GM23248 (cell line): ENCODE measurements around the gene SREK1. TPM values are rescaled to one million over a fixed set of nuclear protein-coding genes. Genes with fewer than 3 reads are reported as not detected.
A peak's percentile ranks its signal among the peaks of the same experiment; 100 is the strongest.

ENCODE experiments used
- DNase-seq: peaks from one replicate; pipeline ENCODE4 v3.0.0-alpha.2; 2015
- H2AFZ ChIP-seq: fragments of 200-600 bp; sonication (generic); 2 replicates; pipeline ENCODE4 v1.6.1; 2016; ENCODE audit warnings: antibody characterized with exemption
- H3F3A ChIP-seq: fragments of 200-600 bp; sonication (generic); 2 replicates; pipeline ENCODE4 v1.6.1; 2016; ENCODE audit warnings: mild to moderate bottlenecking, antibody characterized with exemption, mixed run types; ENCODE audit not compliant: insufficient read depth
- H3K27ac ChIP-seq: fragments of 200-600 bp; sonication (generic); 2 replicates; pipeline ENCODE4 v1.5.1; 2016; ENCODE audit warnings: mild to moderate bottlenecking
- H3K27me3 ChIP-seq: fragments of 200-600 bp; sonication (generic); replicated peaks from 2 replicates; pipeline ENCODE4 v1.6.1; 2016; ENCODE audit warnings: mild to moderate bottlenecking; ENCODE audit not compliant: insufficient read depth
- H3K36me3 ChIP-seq: fragments of 200-600 bp; sonication (generic); 2 replicates; pipeline ENCODE4 v1.6.1; 2016; ENCODE audit warnings: low read depth, mild to moderate bottlenecking
- H3K4me1 ChIP-seq: fragments of 200-600 bp; sonication (generic); 2 replicates; pipeline ENCODE4 v1.6.1; 2016; ENCODE audit warnings: mild to moderate bottlenecking; ENCODE audit not compliant: insufficient read depth
- H3K4me2 ChIP-seq: fragments of 200-600 bp; sonication (generic); one replicate; pipeline ENCODE4 v1.6.1; 2016; ENCODE audit warnings: mild to moderate bottlenecking; ENCODE audit not compliant: unreplicated experiment
- H3K4me3 ChIP-seq: fragments of 200-600 bp; sonication (generic); 2 replicates; pipeline ENCODE4 v1.5.1; 2016; ENCODE audit warnings: mild to moderate bottlenecking
- H3K79me2 ChIP-seq: fragments of 200-600 bp; sonication (generic); 2 replicates; pipeline ENCODE4 v1.6.1; 2016; ENCODE audit warnings: mild to moderate bottlenecking; ENCODE audit not compliant: insufficient read depth
- H3K9ac ChIP-seq: fragments of 200-600 bp; sonication (generic); 2 replicates; pipeline ENCODE4 v1.6.1; 2016; ENCODE audit warnings: mild to moderate bottlenecking
- H3K9me2 ChIP-seq: fragments of 200-600 bp; sonication (generic); 2 replicates; pipeline ENCODE4 v1.6.1; 2016; ENCODE audit warnings: mixed run types, mild to moderate bottlenecking, moderate library complexity; ENCODE audit not compliant: insufficient read depth
- H3K9me3 ChIP-seq: fragments of 200-600 bp; sonication (generic); one replicate; pipeline ENCODE4 v1.6.1; 2017; ENCODE audit warnings: low read depth
- H4K20me1 ChIP-seq: fragments of 200-600 bp; sonication (generic); 2 replicates; pipeline ENCODE4 v1.6.0; 2016; ENCODE audit not compliant: insufficient read depth
- EZH2 ChIP-seq: fragments of 200-600 bp; sonication (generic); IDR thresholded peaks from 2 replicates; pipeline ENCODE4 v1.6.1; 2018; ENCODE audit warnings: antibody characterized with exemption, mild to moderate bottlenecking; ENCODE audit not compliant: insufficient read depth, poor library complexity, severe bottlenecking
- EZH2phosphoT487 ChIP-seq: fragments of 200-600 bp; sonication (generic); IDR thresholded peaks from 2 replicates; pipeline ENCODE4 v1.6.1; 2018; ENCODE audit warnings: antibody characterized with exemption, moderate library complexity, mild to moderate bottlenecking, low read depth; ENCODE audit not compliant: insufficient read depth
- WGBS, 2 experiments: methylation state at CpG; one replicate each; pipeline ENCODE4 v1.1.6; 2015 to 2017; ENCODE audit warnings: low lambda C conversion rate in 2 of 2, low coverage in 1 of 2; ENCODE audit errors: missing lambda C conversion rate in 2 of 2; 5-methylcytosine and 5-hydroxymethylcytosine counted together
- in situ Hi-C: fragments of 300-500 bp; cut with MboI; formaldehyde crosslinking; loops from 2 replicates; pipeline ENCODE4 v1.15.0; 2020
- polyA plus RNA-seq: library from polyadenylated mRNA; unstranded; fragments of >200 nt; fragmentation: Nextera tagmentation; extraction: Ambion mirVana; gene quantifications from 2 replicates; pipeline ENCODE4 v1.2.1, GENCODE V29; 2016
- total RNA-seq: library from RNA; depleted of rRNA; stranded (reverse); fragments of >200 nt; shearing (Covaris generic); gene quantifications from 2 replicates; pipeline ENCODE4 v1.2.3, GENCODE V29; 2014

Gene SREK1
- total and polyA plus RNA-seq, 2 experiments from 2014 or later: 32.2 to 45.5 TPM

DNA sequence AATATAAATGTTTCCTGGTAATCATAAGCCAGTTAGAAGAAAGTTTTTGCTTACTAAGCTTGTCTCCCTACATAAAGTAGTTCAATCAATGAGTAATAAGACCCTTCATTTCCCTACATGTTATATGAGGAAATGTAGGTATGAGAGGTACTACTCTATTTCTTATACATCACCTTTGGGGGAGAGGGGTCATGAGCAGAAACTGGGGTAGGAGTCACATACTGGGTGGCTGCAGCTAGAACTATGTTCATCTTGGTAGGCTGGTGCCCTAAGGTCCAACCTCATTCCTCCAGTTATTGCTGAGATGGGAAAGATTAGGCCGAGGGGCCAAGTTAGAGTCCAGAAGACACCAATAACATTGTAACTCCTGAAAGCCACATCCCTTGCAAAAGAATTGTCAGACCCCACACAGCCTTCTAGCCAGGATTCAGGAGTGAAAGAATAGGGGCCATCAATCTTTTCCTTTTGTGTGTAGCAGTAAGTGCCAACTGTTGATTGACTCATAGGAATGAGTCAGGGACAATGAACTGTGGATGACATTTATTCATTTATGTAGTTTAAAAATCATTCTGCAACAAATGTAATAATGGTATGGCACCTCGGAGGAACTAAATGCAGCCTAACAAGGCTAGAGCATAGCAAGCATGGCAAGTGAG is 21.6 kb upstream of the SREK1 start:
- Histone ChIP-seq H3K27me3 (no peaks in the 10 kb centered on the region), H3K36me3 (no peaks in the 10 kb centered on the region), H3K9me2 (no peaks in the 10 kb centered on the region), H3K79me2 (no peaks in the 10 kb centered on the region), H4K20me1 (no peaks in the 10 kb centered on the region), H3F3A (no peaks in the 10 kb centered on the region), H3K9me3 (no peaks in the 10 kb centered on the region), H3K4me3 (no peak overlapping the region), H2AFZ (no peak overlapping the region), H3K27ac (no peak overlapping the region), H3K9ac (no peak overlapping the region), H3K4me1 (no peaks in the 10 kb centered on the region), H3K4me2 (no peak overlapping the region)
- DNase-seq: peak; percentile 54
- in situ Hi-C loops: no loop called here
- TF ChIP-seq EZH2phosphoT487: no peak
- TF ChIP-seq EZH2: no peak
- WGBS, 2 experiments: 92 to 94% methylated on average over 2 of the region's 2 CpGs

DNA sequence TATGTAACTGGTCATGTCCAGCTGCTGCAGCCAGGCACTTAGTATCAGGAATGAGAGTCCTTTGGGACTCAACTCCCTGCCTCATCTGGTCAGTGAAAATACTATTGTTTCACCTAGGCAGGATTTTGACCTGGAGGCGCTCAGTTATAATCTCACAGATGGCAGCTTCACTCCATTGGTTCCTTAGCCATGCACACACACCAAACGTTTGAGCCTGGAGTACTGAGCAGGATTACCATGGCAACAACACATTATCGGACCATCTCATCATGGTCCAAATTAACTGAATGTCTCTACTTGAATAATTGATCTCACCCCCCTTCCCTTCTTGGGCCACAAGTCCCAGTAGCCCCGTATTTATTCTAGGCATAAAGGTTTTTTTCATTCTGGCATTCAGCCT is 15.0 kb upstream of the SREK1 start:
- 69 to 71% methylated on average over 4 of the region's 4 CpGs for WGBS, 2 experiments
- no peak overlapping the region for H3K9ac ChIP-seq
- no peaks in the 10 kb centered on the region for H3K27me3 ChIP-seq
- DNase-seq: no peak
- no peak overlapping the region for H2AFZ ChIP-seq
- H3K9me2 ChIP-seq: no peaks in the 10 kb centered on the region
- H3K27ac ChIP-seq: no peak overlapping the region
- H3K4me1 ChIP-seq: no peaks in the 10 kb centered on the region
- H3K4me2 ChIP-seq: no peak overlapping the region
- H3K9me3 ChIP-seq: no peaks in the 10 kb centered on the region
- no peaks in the 10 kb centered on the region for H3F3A ChIP-seq
- H3K79me2 ChIP-seq: no peaks in the 10 kb centered on the region
- in situ Hi-C loops: no loop called here
- H4K20me1 ChIP-seq: no peaks in the 10 kb centered on the region
- TF ChIP-seq EZH2 (no peak), EZH2phosphoT487 (no peak)
- H3K4me3 ChIP-seq: no peak overlapping the region
- H3K36me3 ChIP-seq: no peaks in the 10 kb centered on the region

DNA sequence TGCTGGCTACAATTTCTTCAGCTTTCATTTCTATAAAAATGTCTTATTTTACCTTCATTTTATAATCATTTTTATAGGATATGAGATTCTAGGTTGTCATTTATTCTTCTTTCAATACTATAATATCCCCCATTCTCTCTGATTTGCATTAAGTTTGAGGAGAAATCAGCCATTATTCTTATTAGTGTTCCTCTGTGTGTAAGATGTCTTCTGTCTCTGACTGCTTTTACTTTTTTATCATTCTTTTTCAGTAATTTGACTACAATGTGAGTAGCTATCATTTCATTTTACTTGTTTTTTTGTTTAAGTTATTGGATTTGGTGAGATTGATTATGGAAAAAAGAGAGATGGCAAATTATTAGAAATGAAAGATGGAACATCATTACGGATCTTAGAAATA is 13.6 kb upstream of the SREK1 start:
- no peak overlapping the region for H3K4me2 ChIP-seq
- TF ChIP-seq EZH2phosphoT487 (no peak), EZH2 (no peak)
- in situ Hi-C loops: no loop called here
- H3K9me3 ChIP-seq: no peaks in the 10 kb centered on the region
- no peaks in the 10 kb centered on the region for H3K36me3 ChIP-seq
- H3K4me3 ChIP-seq: no peak overlapping the region
- no peak for DNase-seq
- no peaks in the 10 kb centered on the region for H3K79me2 ChIP-seq
- 92 to 98% methylated on average over 1 of the region's 1 CpG for WGBS, 2 experiments
- H3F3A ChIP-seq: no peaks in the 10 kb centered on the region
- H3K9me2 ChIP-seq: no peaks in the 10 kb centered on the region
- H2AFZ ChIP-seq: no peak overlapping the region
- no peak overlapping the region for H3K27ac ChIP-seq
- no peaks in the 10 kb centered on the region for H4K20me1 ChIP-seq
- no peaks in the 10 kb centered on the region for H3K4me1 ChIP-seq
- no peak overlapping the region for H3K9ac ChIP-seq
- H3K27me3 ChIP-seq: no peaks in the 10 kb centered on the region

- Histone ChIP-seq H2AFZ (no peak overlapping the region), H3K4me1 (no peaks in the 10 kb centered on the region), H3K9me2 (no peaks in the 10 kb centered on the region), H3K36me3 (no peaks in the 10 kb centered on the region), H3K27ac (no peak overlapping the region), H4K20me1 (no peaks in the 10 kb centered on the region), H3K79me2 (no peaks in the 10 kb centered on the region), H3K4me2 (no peak overlapping the region), H3K9ac (no peak overlapping the region), H3F3A (no peaks in the 10 kb centered on the region), H3K9me3 (no peaks in the 10 kb centered on the region), H3K4me3 (no peak overlapping the region), H3K27me3 (no peaks in the 10 kb centered on the region)
- no peak for TF ChIP-seq EZH2phosphoT487
- TF ChIP-seq EZH2: no peak
- WGBS, 2 experiments: 41 to 50% methylated on average over 1 of the region's 1 CpG
- no peak for DNase-seq
- in situ Hi-C loops: no loop called here
These were observed 9.7 kb upstream of the SREK1 start for GRCh38 chr5:66134407-66134861.
